Hematopoietic multipotent progenitor cell (in vitro differentiated cells): Measurements from ENCODE around the gene PPP1R16B. TPM values are rescaled to one million over a fixed set of nuclear protein-coding genes. Genes with fewer than 3 reads are reported as not detected.
A peak's percentile ranks its signal among the peaks of the same experiment; 100 is the strongest.
"Not testable (repeated sequence)": the region's sequence is repeated elsewhere in the genome, so short reads cannot be mapped to it uniquely, and the experiment has no call there.

ENCODE experiments used
- DNase-seq, 3 donors: peaks; one replicate each; pipeline ENCODE4 v3.0.0-alpha.2; 2011 to 2015; ENCODE audit warnings: low read depth in 2 of 3, low spot score in 2 of 3
- small RNA-seq: library from RNA; depleted of rRNA; stranded (forward); fragments of <200 nt; gene quantifications from one replicate; pipeline ENCODE3, GENCODE V24; 2012
- total RNA-seq: library from RNA; depleted of rRNA; stranded (reverse); fragments of >200 nt; gene quantifications from one replicate; pipeline ENCODE4 v1.2.3, GENCODE V29; 2012

Gene PPP1R16B
- total RNA-seq, 1 donor, result 10.8 TPM

GRCh38 chr20:38957235-38957876, 151.9 kb downstream of the PPP1R16B start:
- DNase-seq, result no peak

GRCh38 chr20:38957915-38958485, 152.5 kb downstream of the PPP1R16B start:
- no peak for DNase-seq

- DNase-seq, result not testable (repeated sequence)
These were observed 154.7 kb downstream of the PPP1R16B start for GRCh38 chr20:38960187-38960687.

- no peak for DNase-seq
These were observed 156.1 kb downstream of the PPP1R16B start for GRCh38 chr20:38961530-38962043.

- peak; percentile 95 to 98 (median 98) for DNase-seq
These were observed 156.8 kb downstream of the PPP1R16B start, which contains the start of gene DHX35 for GRCh38 chr20:38962044-38962927. DHX35 (plus strand) TSS chr20:38962344; CDS start chr20:38962368, 24 bp downstream.

GRCh38 chr20:38962928-38963401, 157.5 kb downstream of the PPP1R16B start:
- peak in 2 of 3 donors; percentile 1 to 44 for DNase-seq

- DNase-seq, result no peak
These were observed 158.2 kb downstream of the PPP1R16B start for GRCh38 chr20:38963745-38964144.

GRCh38 chr20:38965264-38965663, 159.8 kb downstream of the PPP1R16B start:
- no peak for DNase-seq

- DNase-seq, result no peak
These were observed 162.6 kb downstream of the PPP1R16B start for GRCh38 chr20:38968090-38968489.

GRCh38 chr20:38969708-38970107, 164.2 kb downstream of the PPP1R16B start:
- no peak for DNase-seq

- no peak for DNase-seq
These were observed 164.8 kb downstream of the PPP1R16B start for GRCh38 chr20:38970302-38970701.

Small RNA genes within 50 kb of the gene (small RNA-seq; reads per million reads assigned to genes)
- gene AL023803.1, result 0.34 reads per million

Other genes starting within 250 kb of the PPP1R16B start
- not detected for gene ADIG, start 224.5 kb upstream of the PPP1R16B start, total RNA-seq
- not detected for gene ARHGAP40, start 203.9 kb upstream of the PPP1R16B start, total RNA-seq
- 0.54 TPM for gene SLC32A1, start 81.2 kb upstream of the PPP1R16B start, total RNA-seq
- 16.7 TPM for gene ACTR5, start 57.2 kb upstream of the PPP1R16B start, total RNA-seq
- 9.4 TPM for gene FAM83D, start 120.7 kb downstream of the PPP1R16B start, total RNA-seq
- 10.8 TPM for gene DHX35, start 156.6 kb downstream of the PPP1R16B start, total RNA-seq